BE2C (cell line): Measurements from ENCODE around the gene CAPRIN2.

ENCODE experiments used
- DNase-seq: peaks from one replicate; pipeline ENCODE4 v3.0.0-alpha.2; 2020
- H3K27me3 ChIP-seq: fragments of 250-450 bp; sonication (Bioruptor Pico); 2 replicates; pipeline ENCODE4 v1.5.1; 2020; ENCODE audit warnings: mild to moderate bottlenecking
- H3K36me3 ChIP-seq: fragments of 250-450 bp; sonication (Bioruptor Pico); 2 replicates; pipeline ENCODE4 v1.5.1; 2020; ENCODE audit warnings: mild to moderate bottlenecking
- H3K4me1 ChIP-seq: fragments of 250-450 bp; sonication (Bioruptor Pico); 2 replicates; pipeline ENCODE4 v1.5.1; 2020
- H3K4me3 ChIP-seq: 2 replicates; pipeline ENCODE4 v1.5.1; 2011; ENCODE audit warnings: low read depth, low read length
- H3K9me3 ChIP-seq: fragments of 250-450 bp; sonication (Bioruptor Pico); 2 replicates; pipeline ENCODE4 v1.5.1; 2020
- TF ChIP-seq, protein P1 (sequence below): IDR thresholded peaks from 2 replicates; pipeline ENCODE4 v1.5.1; 2012; ENCODE audit warnings: mild to moderate bottlenecking, low read depth, low read length

Gene CAPRIN2

DNA sequence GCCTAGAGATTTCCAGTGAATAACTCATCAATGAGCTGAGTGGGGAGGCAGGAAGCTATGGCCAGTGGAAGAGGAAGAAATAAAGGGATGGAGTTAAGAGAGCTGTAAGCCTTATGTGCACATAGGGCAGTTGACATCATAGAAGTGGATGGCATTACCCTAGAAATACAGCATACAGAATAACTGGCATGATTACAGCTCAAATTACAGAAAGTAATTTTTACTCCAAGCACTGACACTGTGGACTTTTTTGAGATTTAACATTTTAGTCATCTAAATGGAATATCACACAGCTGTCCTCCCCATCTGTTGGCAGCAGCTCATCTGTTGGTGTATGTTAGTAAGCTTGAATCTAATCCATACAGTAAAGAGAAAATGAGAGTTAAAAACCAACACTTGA lies 53.7 kb downstream of the CAPRIN2 start:
- TF ChIP-seq, protein P1, sequence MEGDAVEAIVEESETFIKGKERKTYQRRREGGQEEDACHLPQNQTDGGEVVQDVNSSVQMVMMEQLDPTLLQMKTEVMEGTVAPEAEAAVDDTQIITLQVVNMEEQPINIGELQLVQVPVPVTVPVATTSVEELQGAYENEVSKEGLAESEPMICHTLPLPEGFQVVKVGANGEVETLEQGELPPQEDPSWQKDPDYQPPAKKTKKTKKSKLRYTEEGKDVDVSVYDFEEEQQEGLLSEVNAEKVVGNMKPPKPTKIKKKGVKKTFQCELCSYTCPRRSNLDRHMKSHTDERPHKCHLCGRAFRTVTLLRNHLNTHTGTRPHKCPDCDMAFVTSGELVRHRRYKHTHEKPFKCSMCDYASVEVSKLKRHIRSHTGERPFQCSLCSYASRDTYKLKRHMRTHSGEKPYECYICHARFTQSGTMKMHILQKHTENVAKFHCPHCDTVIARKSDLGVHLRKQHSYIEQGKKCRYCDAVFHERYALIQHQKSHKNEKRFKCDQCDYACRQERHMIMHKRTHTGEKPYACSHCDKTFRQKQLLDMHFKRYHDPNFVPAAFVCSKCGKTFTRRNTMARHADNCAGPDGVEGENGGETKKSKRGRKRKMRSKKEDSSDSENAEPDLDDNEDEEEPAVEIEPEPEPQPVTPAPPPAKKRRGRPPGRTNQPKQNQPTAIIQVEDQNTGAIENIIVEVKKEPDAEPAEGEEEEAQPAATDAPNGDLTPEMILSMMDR: no peak
- H3K4me3 ChIP-seq: no peak overlapping the region
- no peaks in the 10 kb centered on the region for H3K4me1 ChIP-seq
- no peaks in the 10 kb centered on the region for H3K9me3 ChIP-seq
- no peaks in the 10 kb centered on the region for H3K36me3 ChIP-seq
- H3K27me3 ChIP-seq: no peaks in the 10 kb centered on the region
- DNase-seq: no peak

GRCh38 chr12:30700216-30700900 lies 54.4 kb downstream of the CAPRIN2 start:
- TF ChIP-seq, protein P1: no peak
- DNase-seq: no peak
- H3K9me3 ChIP-seq: no peaks in the 10 kb centered on the region

DNA sequence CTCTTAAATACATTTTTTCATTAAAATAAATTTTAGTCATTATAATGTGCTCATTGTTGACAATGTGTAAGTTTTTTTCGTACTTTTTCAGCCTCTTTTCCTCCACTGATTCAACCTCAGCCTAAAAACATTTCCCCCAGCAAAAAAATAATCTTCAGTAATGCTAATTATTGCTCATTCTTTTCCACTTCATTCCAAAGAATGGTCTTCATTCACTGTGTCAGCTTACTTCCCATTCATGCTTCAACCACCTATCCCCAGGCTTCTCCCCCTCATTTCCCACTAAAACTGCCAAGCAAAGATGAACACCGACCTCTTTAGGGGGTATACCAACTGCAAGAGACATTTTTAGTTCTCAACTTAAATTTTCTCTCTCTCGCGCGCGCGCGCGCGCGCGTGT lies 56.4 kb downstream of the CAPRIN2 start:
- DNase-seq: no peak
- TF ChIP-seq, protein P1: no peak
- no peaks in the 10 kb centered on the region for H3K27me3 ChIP-seq
- no peaks in the 10 kb centered on the region for H3K9me3 ChIP-seq
- no peak overlapping the region for H3K4me3 ChIP-seq
- H3K36me3 ChIP-seq: no peaks in the 10 kb centered on the region
- H3K4me1 ChIP-seq: no peaks in the 10 kb centered on the region

More at GRCh38 chr12:30700216-30700900, 54.4 kb downstream of the CAPRIN2 start:
- Histone ChIP-seq H3K4me3 (no peak overlapping the region), H3K4me1 (no peaks in the 10 kb centered on the region), H3K27me3 (no peaks in the 10 kb centered on the region), H3K36me3 (no peaks in the 10 kb centered on the region)

DNA sequence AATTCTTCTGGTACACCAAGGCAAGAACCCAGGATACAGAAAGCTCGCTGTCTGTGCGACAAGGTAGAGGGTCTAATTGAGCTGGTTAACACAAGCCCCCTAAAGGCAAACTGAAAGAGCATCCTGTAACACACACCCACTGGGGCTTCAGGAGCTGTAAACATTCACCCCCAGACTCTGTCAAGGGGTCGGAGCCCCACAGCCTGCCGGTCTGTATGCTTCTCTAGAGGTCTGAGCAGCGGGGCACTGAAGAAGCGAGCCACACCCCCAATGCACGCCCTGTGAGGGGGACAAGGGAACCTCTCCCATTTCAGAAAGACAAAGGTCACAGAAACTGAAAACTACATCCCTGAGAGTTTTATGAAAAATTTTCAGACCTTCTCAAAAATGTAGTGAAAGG lies 57.8 kb downstream of the CAPRIN2 start:
- Histone ChIP-seq H3K4me1 (no peaks in the 10 kb centered on the region), H3K4me3 (no peak overlapping the region), H3K27me3 (no peaks in the 10 kb centered on the region), H3K9me3 (no peaks in the 10 kb centered on the region), H3K36me3 (no peaks in the 10 kb centered on the region)
- no peak for DNase-seq
- TF ChIP-seq, protein P1: no peak

- no peak overlapping the region for H3K4me3 ChIP-seq
- H3K36me3 ChIP-seq: no peaks in the 10 kb centered on the region
- no peaks in the 10 kb centered on the region for H3K27me3 ChIP-seq
- TF ChIP-seq, protein P1: no peak
- no peaks in the 10 kb centered on the region for H3K9me3 ChIP-seq
- H3K4me1 ChIP-seq: no peaks in the 10 kb centered on the region; the same call in 1 of the 2 replicates
- no peak for DNase-seq
Measured at GRCh38 chr12:30696486-30696885, 58.3 kb downstream of the CAPRIN2 start.

- H3K27me3 ChIP-seq: no peaks in the 10 kb centered on the region
- peak overlapping the region; percentile 92 for H3K4me3 ChIP-seq
- H3K4me1 ChIP-seq: peaks cover 2% of the 10 kb centered on the region; the same call in 1 of the 2 replicates
- no peaks in the 10 kb centered on the region for H3K9me3 ChIP-seq
- no peaks in the 10 kb centered on the region for H3K36me3 ChIP-seq
- no peak for DNase-seq
- TF ChIP-seq, protein P1: no peak
Measured at GRCh38 chr12:30696103-30696408, 58.7 kb downstream of the CAPRIN2 start.
